ENCODE results near the gene BEST1.

DNA sequence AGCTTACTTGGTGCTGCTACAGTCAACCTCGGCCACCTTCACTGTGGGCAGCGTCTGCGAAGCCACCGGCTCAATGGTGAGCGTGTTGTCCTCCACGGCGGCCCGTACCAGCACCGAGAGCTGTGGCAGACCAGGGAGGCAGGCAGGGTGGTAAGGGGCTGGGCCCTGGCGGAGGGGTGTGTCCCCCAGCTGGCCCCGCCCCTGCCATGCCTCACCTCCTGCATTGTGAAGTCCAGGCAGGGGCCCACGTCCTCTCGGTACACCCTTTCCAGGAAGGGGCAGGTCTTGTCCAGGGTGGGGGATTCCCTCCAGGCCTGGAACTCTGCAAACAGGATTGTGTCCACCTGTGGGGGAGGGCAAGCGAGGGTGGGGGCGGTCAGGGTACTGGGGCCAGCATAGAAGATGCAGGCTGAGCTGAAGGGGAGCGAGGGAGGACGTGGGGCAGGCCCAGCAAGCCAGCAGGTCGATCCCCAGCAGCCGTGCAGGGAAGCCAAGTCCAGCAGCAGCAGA, 45.6 kb upstream of the BEST1 start:
- TF ChIP-seq, protein P1, sequence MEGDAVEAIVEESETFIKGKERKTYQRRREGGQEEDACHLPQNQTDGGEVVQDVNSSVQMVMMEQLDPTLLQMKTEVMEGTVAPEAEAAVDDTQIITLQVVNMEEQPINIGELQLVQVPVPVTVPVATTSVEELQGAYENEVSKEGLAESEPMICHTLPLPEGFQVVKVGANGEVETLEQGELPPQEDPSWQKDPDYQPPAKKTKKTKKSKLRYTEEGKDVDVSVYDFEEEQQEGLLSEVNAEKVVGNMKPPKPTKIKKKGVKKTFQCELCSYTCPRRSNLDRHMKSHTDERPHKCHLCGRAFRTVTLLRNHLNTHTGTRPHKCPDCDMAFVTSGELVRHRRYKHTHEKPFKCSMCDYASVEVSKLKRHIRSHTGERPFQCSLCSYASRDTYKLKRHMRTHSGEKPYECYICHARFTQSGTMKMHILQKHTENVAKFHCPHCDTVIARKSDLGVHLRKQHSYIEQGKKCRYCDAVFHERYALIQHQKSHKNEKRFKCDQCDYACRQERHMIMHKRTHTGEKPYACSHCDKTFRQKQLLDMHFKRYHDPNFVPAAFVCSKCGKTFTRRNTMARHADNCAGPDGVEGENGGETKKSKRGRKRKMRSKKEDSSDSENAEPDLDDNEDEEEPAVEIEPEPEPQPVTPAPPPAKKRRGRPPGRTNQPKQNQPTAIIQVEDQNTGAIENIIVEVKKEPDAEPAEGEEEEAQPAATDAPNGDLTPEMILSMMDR (conservative IDR thresholded peaks at IDR 0.05) = no peak
- TF ChIP-seq EZH2 (IDR thresholded peaks at IDR 0.05; ENCODE audit: low read depth) = no peak

Data from PC-9 (cell line).